Mesenchymal stem cell (in vitro differentiated cells and primary cell): ENCODE measurements around the gene PIGO.
A peak's percentile ranks its signal among the peaks of the same experiment; 100 is the strongest.

ENCODE experiments used
- DNase-seq: peaks from one replicate; pipeline ENCODE4 v3.0.0-alpha.2; 2013
- H2AFZ ChIP-seq: one replicate; pipeline ENCODE4 v1.6.1; 2013; ENCODE audit warnings: low read depth, mild to moderate bottlenecking, control low read depth, inconsistent platforms, low read length, moderate library complexity
- H2AK5ac ChIP-seq: 2 replicates; pipeline ENCODE4 v1.6.1; 2013; ENCODE audit warnings: low read length, moderate library complexity, mild to moderate bottlenecking, inconsistent platforms; ENCODE audit not compliant: severe bottlenecking
- H2BK120ac ChIP-seq: one replicate; pipeline ENCODE4 v1.6.1; 2013; ENCODE audit warnings: low read depth, mild to moderate bottlenecking, inconsistent platforms, low read length, moderate library complexity
- H2BK12ac ChIP-seq, 2 experiments: one replicate each; pipeline ENCODE4 v1.6.1; 2013; ENCODE audit warnings: inconsistent platforms in 2 of 2, low read length in 2 of 2, mild to moderate bottlenecking in 2 of 2, moderate library complexity in 2 of 2, control low read depth in 1 of 2
- H2BK15ac ChIP-seq: one replicate; pipeline ENCODE4 v1.6.1; 2013; ENCODE audit warnings: mild to moderate bottlenecking, low read depth, inconsistent platforms; ENCODE audit not compliant: poor library complexity, severe bottlenecking
- H2BK5ac ChIP-seq: 2 replicates; pipeline ENCODE4 v1.6.1; 2013; ENCODE audit warnings: low read depth, mild to moderate bottlenecking, low read length, control low read depth, inconsistent platforms; ENCODE audit not compliant: poor library complexity, severe bottlenecking
- H3K14ac ChIP-seq, 2 experiments: one replicate each; pipeline ENCODE4 v1.6.1; 2013; ENCODE audit warnings: inconsistent platforms in 2 of 2, low read length in 2 of 2, control low read depth in 1 of 2, mild to moderate bottlenecking in 1 of 2, moderate library complexity in 1 of 2
- H3K18ac ChIP-seq, 2 experiments: one replicate each; pipeline ENCODE4 v1.6.1; 2013; ENCODE audit warnings: inconsistent platforms in 2 of 2, low read length in 2 of 2, control low read depth in 1 of 2, low read depth in 1 of 2, mild to moderate bottlenecking in 1 of 2
- H3K23ac ChIP-seq, 2 experiments: one replicate each; pipeline ENCODE4 v1.6.1; 2013; ENCODE audit warnings: inconsistent platforms in 2 of 2, low read length in 2 of 2, mild to moderate bottlenecking in 2 of 2, moderate library complexity in 2 of 2, control low read depth in 1 of 2
- H3K27ac ChIP-seq: 2 replicates; pipeline ENCODE4 v1.5.1; 2013; ENCODE audit warnings: mild to moderate bottlenecking, moderate library complexity, low read length, control low read depth, inconsistent platforms; ENCODE audit not compliant: poor library complexity, severe bottlenecking
- H3K27me3 ChIP-seq, 2 experiments: 2 replicates each; pipeline versions ENCODE4 v1.6.1 to v1.7.0; 2013; ENCODE audit warnings: low read length in 2 of 2, mild to moderate bottlenecking in 2 of 2, moderate library complexity in 2 of 2, control low read depth in 1 of 2, inconsistent platforms in 1 of 2; ENCODE audit not compliant: control insufficient read depth in 1 of 2, insufficient read depth in 1 of 2
- H3K36me3 ChIP-seq, 2 experiments: 2 replicates each; pipeline versions ENCODE4 v1.6.1 to v1.7.0; 2013; ENCODE audit warnings: low read length in 2 of 2, control low read depth in 1 of 2, inconsistent platforms in 1 of 2, low read depth in 1 of 2, mild to moderate bottlenecking in 1 of 2; ENCODE audit not compliant: insufficient read depth in 2 of 2, control insufficient read depth in 1 of 2
- H3K4ac ChIP-seq, 2 experiments: one replicate each; pipeline ENCODE4 v1.6.1; 2013; ENCODE audit warnings: inconsistent platforms in 2 of 2, low read length in 2 of 2, mild to moderate bottlenecking in 2 of 2, moderate library complexity in 2 of 2, control low read depth in 1 of 2, low read depth in 1 of 2
- H3K4me1 ChIP-seq: 2 replicates; pipeline ENCODE4 v1.6.1; 2013; ENCODE audit warnings: low read depth, low read length, control low read depth; ENCODE audit not compliant: control insufficient read depth, insufficient read depth
- H3K4me2 ChIP-seq: 2 replicates; pipeline ENCODE4 v1.6.1; 2013; ENCODE audit warnings: low read length, mild to moderate bottlenecking, inconsistent platforms; ENCODE audit not compliant: poor library complexity, severe bottlenecking
- H3K4me3 ChIP-seq, 2 experiments: 2 replicates each; pipeline versions ENCODE4 v1.5.1 to v1.7.0; 2013; ENCODE audit warnings: low read length in 2 of 2, mild to moderate bottlenecking in 2 of 2, control low read depth in 1 of 2, low read depth in 1 of 2; ENCODE audit not compliant: insufficient read depth in 1 of 2
- H3K79me1 ChIP-seq: replicated peaks from 2 replicates; pipeline ENCODE4 v1.6.1; 2013; ENCODE audit warnings: mild to moderate bottlenecking, control low read depth, low read length, inconsistent platforms; ENCODE audit not compliant: poor library complexity, severe bottlenecking
- H3K9ac ChIP-seq: 2 replicates; pipeline ENCODE4 v1.7.0; 2013; ENCODE audit warnings: mild to moderate bottlenecking, low read length, moderate library complexity
- H3K9me3 ChIP-seq: 2 replicates; pipeline ENCODE4 v1.7.0; 2013; ENCODE audit warnings: mild to moderate bottlenecking, low read length; ENCODE audit not compliant: control insufficient read depth
- H4K8ac ChIP-seq: one replicate; pipeline ENCODE4 v1.6.1; 2013; ENCODE audit warnings: inconsistent platforms, mild to moderate bottlenecking, low read length, moderate library complexity
- H4K91ac ChIP-seq: one replicate; pipeline ENCODE4 v1.6.1; 2013; ENCODE audit warnings: mild to moderate bottlenecking, low read length, inconsistent platforms
- WGBS: methylation state at CpG from one replicate; pipeline ENCODE4 v1.1.7; 2013; ENCODE audit warnings: mixed read lengths; 5-methylcytosine and 5-hydroxymethylcytosine counted together

Gene PIGO

DNA sequence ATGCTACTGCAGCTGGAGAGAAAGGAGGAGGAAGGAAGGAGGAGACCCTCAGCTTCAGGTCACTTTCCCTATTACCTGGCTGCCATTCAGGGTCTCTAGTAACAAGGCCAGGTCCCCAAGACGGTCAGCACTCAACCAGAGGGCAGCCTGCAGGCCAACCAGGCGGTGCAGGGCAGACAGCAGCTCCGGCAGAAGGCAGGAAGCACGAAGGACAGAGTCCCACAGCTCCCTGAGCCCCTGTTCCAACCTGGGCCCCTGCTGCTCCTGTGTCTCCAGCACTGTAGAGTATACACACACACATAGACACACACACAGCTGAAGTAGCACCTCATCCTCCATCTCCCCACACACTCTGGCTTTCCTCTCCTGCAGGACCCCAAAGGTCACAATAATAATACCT lies 18.3 kb downstream of the PIGO start:
- Histone ChIP-seq H2BK120ac (no peak overlapping the region), H3K4ac (no peak overlapping the region), H4K91ac (no peak overlapping the region), H3K9me3 (no peaks in the 10 kb centered on the region), H3K23ac (no peak overlapping the region), H3K9ac (peak overlapping the region; percentile 88), H2BK12ac (no peak overlapping the region), H3K18ac (no peak overlapping the region), H3K14ac (no peak overlapping the region), H4K8ac (no peak overlapping the region), H3K27ac (no peak overlapping the region), H3K4me3 (peak overlapping the region in 1 of 2 experiments; percentile 91), H2BK15ac (no peak overlapping the region), H3K79me1 (peaks cover 44% of the 10 kb centered on the region), H3K27me3 (no peaks in the 10 kb centered on the region), H3K36me3 (peaks cover 27 to 40% of the 10 kb centered on the region in 2 experiments), H2BK5ac (no peak overlapping the region), H3K4me1 (peaks cover 10% of the 10 kb centered on the region), H2AFZ (no peak overlapping the region), H2AK5ac (no peak overlapping the region), H3K4me2 (no peak overlapping the region)
- WGBS, result 76% methylated on average over 4 of the region's 4 CpGs
- DNase-seq, result no peak

DNA sequence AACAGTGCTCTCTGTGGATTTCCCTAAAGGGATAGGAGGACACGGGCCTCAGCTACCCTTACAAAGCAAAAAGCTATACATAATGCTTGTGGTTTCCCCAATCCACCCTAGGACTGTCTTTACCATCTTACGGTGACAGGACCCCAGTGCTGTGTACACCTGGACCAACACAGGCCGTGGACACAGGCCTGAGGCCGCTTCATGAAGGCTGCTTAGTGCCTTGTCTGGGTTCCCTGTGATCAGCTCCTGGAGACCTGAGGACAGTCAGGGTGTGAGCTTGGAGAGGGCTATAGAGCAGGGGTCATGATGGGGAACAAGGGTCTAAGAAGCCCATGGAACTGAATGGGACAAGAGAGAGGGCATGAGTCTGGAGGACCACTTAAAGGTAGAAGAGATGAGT lies 19.5 kb downstream of the PIGO start:
- no peak for DNase-seq
- H4K8ac ChIP-seq, result no peak overlapping the region
- no peak overlapping the region for H3K9ac ChIP-seq
- no peak overlapping the region for H3K27ac ChIP-seq
- H2BK15ac ChIP-seq, result no peak overlapping the region
- H2AFZ ChIP-seq, result no peak overlapping the region
- no peak overlapping the region for H2BK12ac ChIP-seq
- H2BK5ac ChIP-seq, result no peak overlapping the region
- H3K9me3 ChIP-seq, result no peaks in the 10 kb centered on the region
- H2AK5ac ChIP-seq, result no peak overlapping the region
- H3K27me3 ChIP-seq, result no peaks in the 10 kb centered on the region
- H3K79me1 ChIP-seq, result peaks cover 44% of the 10 kb centered on the region
- H3K14ac ChIP-seq, result no peak overlapping the region
- WGBS, result 93% methylated on average over 4 of the region's 4 CpGs
- H3K23ac ChIP-seq, result no peak overlapping the region
- H3K4me3 ChIP-seq, result no peak overlapping the region
- peaks cover 13% of the 10 kb centered on the region for H3K4me1 ChIP-seq
- H4K91ac ChIP-seq, result no peak overlapping the region
- no peak overlapping the region for H3K4me2 ChIP-seq
- no peak overlapping the region for H3K4ac ChIP-seq
- H3K18ac ChIP-seq, result no peak overlapping the region
- H3K36me3 ChIP-seq, result peaks cover 30 to 40% of the 10 kb centered on the region in 2 experiments
- no peak overlapping the region for H2BK120ac ChIP-seq

DNA sequence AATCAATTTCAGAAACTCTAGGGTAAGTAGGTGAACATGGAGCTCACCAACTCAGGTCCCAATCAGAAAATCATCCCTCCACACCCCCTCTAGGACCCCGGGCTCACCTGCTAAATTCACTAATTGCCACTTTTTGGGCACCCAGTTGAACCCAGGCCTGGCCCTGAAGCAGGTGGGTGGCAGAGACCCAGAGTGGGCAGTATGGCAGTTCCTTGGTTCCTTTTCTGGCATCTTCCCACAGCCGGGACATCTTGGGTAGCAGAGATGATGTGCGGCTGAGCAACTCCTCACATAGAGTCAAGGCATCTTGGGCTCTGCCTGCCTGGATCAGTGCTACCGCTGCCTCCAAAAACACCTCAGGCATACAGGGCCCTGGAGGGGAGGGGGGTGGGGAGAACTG lies 21.0 kb downstream of the PIGO start:
- H4K91ac ChIP-seq, result no peak overlapping the region
- no peak overlapping the region for H4K8ac ChIP-seq
- H3K4me2 ChIP-seq, result no peak overlapping the region
- H3K36me3 ChIP-seq, result peaks cover 31 to 40% of the 10 kb centered on the region in 2 experiments
- H2AFZ ChIP-seq, result no peak overlapping the region
- no peak overlapping the region for H2BK120ac ChIP-seq
- no peak overlapping the region for H3K9ac ChIP-seq
- H3K27me3 ChIP-seq, result no peaks in the 10 kb centered on the region
- H3K23ac ChIP-seq, result no peak overlapping the region
- H3K4ac ChIP-seq, result no peak overlapping the region
- no peak for DNase-seq
- H3K9me3 ChIP-seq, result no peaks in the 10 kb centered on the region
- H3K79me1 ChIP-seq, result peaks cover 44% of the 10 kb centered on the region
- no peak overlapping the region for H2BK5ac ChIP-seq
- 98% methylated on average over 4 of the region's 4 CpGs for WGBS
- H3K4me3 ChIP-seq, result no peak overlapping the region
- H3K18ac ChIP-seq, result no peak overlapping the region
- no peak overlapping the region for H3K14ac ChIP-seq
- H3K27ac ChIP-seq, result no peak overlapping the region
- H2BK12ac ChIP-seq, result no peak overlapping the region
- peaks cover 15% of the 10 kb centered on the region for H3K4me1 ChIP-seq
- no peak overlapping the region for H2AK5ac ChIP-seq
- no peak overlapping the region for H2BK15ac ChIP-seq

DNA sequence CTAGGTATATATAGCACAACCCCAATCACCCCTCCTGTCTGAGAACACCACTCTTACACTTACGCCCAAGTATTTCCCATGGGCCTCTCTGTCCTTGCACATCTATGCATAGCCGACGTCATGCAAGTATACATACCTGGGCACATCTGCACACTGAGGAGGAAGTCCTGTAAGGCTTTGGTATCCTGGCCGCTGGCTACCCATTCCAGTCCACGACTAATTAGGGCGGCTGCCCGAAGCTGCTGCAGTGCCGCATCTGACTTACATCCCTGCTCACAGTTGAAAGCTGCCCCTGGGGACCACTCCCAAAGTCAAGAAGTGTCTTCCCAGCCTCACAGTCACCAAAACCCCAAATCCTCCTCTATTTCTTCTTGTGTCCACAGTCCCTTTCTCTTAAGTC lies 21.6 kb downstream of the PIGO start:
- Histone ChIP-seq H3K23ac (no peak overlapping the region), H3K18ac (no peak overlapping the region)
- 97% methylated on average over 8 of the region's 8 CpGs for WGBS

More for the DNA sequence above, 21.6 kb downstream of the PIGO start:
- no peak overlapping the region for H3K14ac ChIP-seq
- H4K91ac ChIP-seq, result no peak overlapping the region
- H3K4me1 ChIP-seq, result peaks cover 17% of the 10 kb centered on the region
- H2AFZ ChIP-seq, result no peak overlapping the region
- H3K4ac ChIP-seq, result no peak overlapping the region
- no peak overlapping the region for H2AK5ac ChIP-seq
- no peak overlapping the region for H2BK120ac ChIP-seq
- no peak overlapping the region for H3K9ac ChIP-seq
- H3K27me3 ChIP-seq, result no peaks in the 10 kb centered on the region
- no peak overlapping the region for H2BK5ac ChIP-seq
- peaks cover 36 to 40% of the 10 kb centered on the region in 2 experiments for H3K36me3 ChIP-seq
- no peak overlapping the region for H3K4me2 ChIP-seq
- H3K79me1 ChIP-seq, result peaks cover 44% of the 10 kb centered on the region
- no peak overlapping the region for H2BK12ac ChIP-seq
- H2BK15ac ChIP-seq, result no peak overlapping the region
- H3K27ac ChIP-seq, result no peak overlapping the region
- DNase-seq, result no peak
- H4K8ac ChIP-seq, result no peak overlapping the region
- no peak overlapping the region for H3K4me3 ChIP-seq
- no peaks in the 10 kb centered on the region for H3K9me3 ChIP-seq
